Panc1 (cell line): ENCODE results near the gene KMT2D. TPM values are rescaled to one million over a fixed set of nuclear protein-coding genes. Genes with fewer than 3 reads are reported as not detected.

Source experiments
- ATAC-seq: fragments of 200-7000 bp; cut with Tn5 transposase; 2 replicates; pipeline ENCODE4 v1.9.1; 2020; ENCODE audit warnings: mild to moderate bottlenecking, moderate library complexity
- BruUV-seq: library from RNA; stranded (reverse); fragments of 400-500 nt; replicated peaks from 2 replicates; lab custom pipeline; 2021; lab: Mats Ljungman, UMichigan
- CTCF ChIA-PET: fragments of 300-600 bp; sonication (Branson Sonifier 250); formaldehyde crosslinking; loops from one replicate; lab custom pipeline; 2022; ENCODE audit warnings: antibody characterized with exemption; lab: Charles Lee
- POLR2A ChIA-PET: fragments of 300-600 bp; sonication (Branson Sonifier 250); formaldehyde crosslinking; loops from one replicate; lab custom pipeline; 2022; ENCODE audit warnings: antibody characterized with exemption; lab: Charles Lee
- DNase-seq: peaks from one replicate; pipeline ENCODE4 v3.0.0-alpha.2; 2010; ENCODE audit warnings: low read depth, low spot score
- H3K27ac ChIP-seq: 2 replicates; pipeline ENCODE4 v1.5.1; 2011; ENCODE audit warnings: mild to moderate bottlenecking, low read length, inconsistent platforms
- H3K27me3 ChIP-seq: fragments of 200-500 bp; sonication (Bioruptor generic); 2 replicates; pipeline ENCODE4 v1.6.0; 2014; ENCODE audit warnings: low read length, inconsistent platforms; ENCODE audit not compliant: control insufficient read depth, insufficient read depth
- H3K36me3 ChIP-seq: fragments of 200-500 bp; sonication (Bioruptor generic); 2 replicates; pipeline ENCODE4 v1.5.1; 2014; ENCODE audit warnings: inconsistent platforms, mild to moderate bottlenecking, low read length, moderate library complexity; ENCODE audit not compliant: control insufficient read depth, insufficient read depth
- H3K4me1 ChIP-seq: 2 replicates; pipeline ENCODE4 v1.5.1; 2011; ENCODE audit warnings: inconsistent platforms, mild to moderate bottlenecking, low read length, moderate library complexity; ENCODE audit not compliant: control insufficient read depth, insufficient read depth
- H3K4me3 ChIP-seq, 2 experiments: 2 replicates each; pipeline ENCODE4 v1.5.1; 2011 to 2012; ENCODE audit warnings: low read depth in 2 of 2, low read length in 2 of 2, mild to moderate bottlenecking in 2 of 2, inconsistent platforms in 1 of 2, moderate library complexity in 1 of 2
- H3K9me3 ChIP-seq: fragments of 200-500 bp; sonication (Bioruptor generic); 2 replicates; pipeline ENCODE4 v1.5.1; 2014; ENCODE audit warnings: low read depth, mild to moderate bottlenecking, inconsistent platforms, low read length, moderate library complexity; ENCODE audit not compliant: control insufficient read depth, insufficient read depth
- POLR2AphosphoS5 ChIP-seq: IDR thresholded peaks from 2 replicates; pipeline ENCODE4 v1.6.1; 2012; ENCODE audit warnings: mild to moderate bottlenecking, low read depth, low read length, moderate library complexity
- SIN3A ChIP-seq: IDR thresholded peaks from 2 replicates; pipeline ENCODE4 v1.6.1; 2012; ENCODE audit warnings: low read depth, mild to moderate bottlenecking, low read length, moderate library complexity, borderline replicate concordance; ENCODE audit not compliant: insufficient read depth
- TCF7L2 ChIP-seq: IDR thresholded peaks from 2 replicates; pipeline ENCODE4 v1.6.1; 2011; ENCODE audit warnings: mild to moderate bottlenecking, low read depth, low read length, inconsistent platforms
- in situ Hi-C: cut with HindIII; loops from 2 replicates; pipeline ENCODE4 v1.10.0; 2016; ENCODE audit warnings: low sequenced_read_pairs, low pct_unique_long_range_greater_than_20kb
- intact Hi-C: fragments of 100-400 bp; cut with micrococcal nuclease; formaldehyde crosslinking; loops from one replicate; pipeline ENCODE4 v1.10.0; 2022; ENCODE audit not compliant: unreplicated experiment
- total RNA-seq: library from RNA; stranded (reverse); gene quantifications from one replicate; pipeline ENCODE4 v1.2.1, GENCODE V29; 2021; ENCODE audit not compliant: unreplicated experiment
- TF ChIP-seq, protein P1 (sequence below): fragments of 450-650 bp; IDR thresholded peaks from 2 replicates; pipeline ENCODE4 v1.5.1; 2017; ENCODE audit warnings: mild to moderate bottlenecking
- TF ChIP-seq, protein P2 (sequence below), 2 experiments: IDR thresholded peaks; 2 replicates each; pipeline ENCODE4 v1.6.1; 2011 to 2012; ENCODE audit warnings: low read depth in 2 of 2, control low read depth in 1 of 2, low read length in 1 of 2, mild to moderate bottlenecking in 1 of 2, moderate library complexity in 1 of 2; ENCODE audit not compliant: insufficient read depth in 1 of 2

Gene KMT2D
- total RNA-seq, 1 experiment from 2014 or later = 64.7 TPM

DNA sequence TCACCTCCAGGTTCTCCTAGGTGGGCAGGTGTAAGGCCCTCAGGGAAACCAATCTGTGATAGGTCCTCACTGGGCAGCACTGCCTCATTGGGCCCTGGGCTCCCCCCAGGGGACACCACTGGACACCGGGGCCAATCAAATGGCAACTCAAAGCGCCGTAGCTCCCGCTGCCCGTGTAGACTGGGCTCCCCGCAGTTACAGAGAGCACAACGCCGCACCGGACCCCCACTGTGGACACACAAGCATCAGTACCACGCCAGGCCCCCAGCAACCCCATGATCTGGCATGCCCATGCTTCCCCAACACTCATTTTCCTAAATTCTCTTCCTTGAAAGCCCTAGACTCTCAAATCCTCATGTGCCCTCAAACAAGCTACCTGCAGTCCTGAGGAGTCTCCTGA, 6.1 kb downstream of the KMT2D start:
- Histone ChIP-seq H3K36me3 (peaks cover 21% of the 10 kb centered on the region), H3K27me3 (no peaks in the 10 kb centered on the region), H3K4me1 (peaks cover 28% of the 10 kb centered on the region), H3K27ac (no peak overlapping the region), H3K9me3 (no peaks in the 10 kb centered on the region), H3K4me3 (no peak overlapping the region)
- intact Hi-C loops (no loop called here), in situ Hi-C loops (no loop called here)
- TF ChIP-seq SIN3A (no peak), POLR2AphosphoS5 (no peak), TCF7L2 (no peak)
- TF ChIP-seq, protein P1, sequence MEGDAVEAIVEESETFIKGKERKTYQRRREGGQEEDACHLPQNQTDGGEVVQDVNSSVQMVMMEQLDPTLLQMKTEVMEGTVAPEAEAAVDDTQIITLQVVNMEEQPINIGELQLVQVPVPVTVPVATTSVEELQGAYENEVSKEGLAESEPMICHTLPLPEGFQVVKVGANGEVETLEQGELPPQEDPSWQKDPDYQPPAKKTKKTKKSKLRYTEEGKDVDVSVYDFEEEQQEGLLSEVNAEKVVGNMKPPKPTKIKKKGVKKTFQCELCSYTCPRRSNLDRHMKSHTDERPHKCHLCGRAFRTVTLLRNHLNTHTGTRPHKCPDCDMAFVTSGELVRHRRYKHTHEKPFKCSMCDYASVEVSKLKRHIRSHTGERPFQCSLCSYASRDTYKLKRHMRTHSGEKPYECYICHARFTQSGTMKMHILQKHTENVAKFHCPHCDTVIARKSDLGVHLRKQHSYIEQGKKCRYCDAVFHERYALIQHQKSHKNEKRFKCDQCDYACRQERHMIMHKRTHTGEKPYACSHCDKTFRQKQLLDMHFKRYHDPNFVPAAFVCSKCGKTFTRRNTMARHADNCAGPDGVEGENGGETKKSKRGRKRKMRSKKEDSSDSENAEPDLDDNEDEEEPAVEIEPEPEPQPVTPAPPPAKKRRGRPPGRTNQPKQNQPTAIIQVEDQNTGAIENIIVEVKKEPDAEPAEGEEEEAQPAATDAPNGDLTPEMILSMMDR = no peak
- TF ChIP-seq, protein P2, sequence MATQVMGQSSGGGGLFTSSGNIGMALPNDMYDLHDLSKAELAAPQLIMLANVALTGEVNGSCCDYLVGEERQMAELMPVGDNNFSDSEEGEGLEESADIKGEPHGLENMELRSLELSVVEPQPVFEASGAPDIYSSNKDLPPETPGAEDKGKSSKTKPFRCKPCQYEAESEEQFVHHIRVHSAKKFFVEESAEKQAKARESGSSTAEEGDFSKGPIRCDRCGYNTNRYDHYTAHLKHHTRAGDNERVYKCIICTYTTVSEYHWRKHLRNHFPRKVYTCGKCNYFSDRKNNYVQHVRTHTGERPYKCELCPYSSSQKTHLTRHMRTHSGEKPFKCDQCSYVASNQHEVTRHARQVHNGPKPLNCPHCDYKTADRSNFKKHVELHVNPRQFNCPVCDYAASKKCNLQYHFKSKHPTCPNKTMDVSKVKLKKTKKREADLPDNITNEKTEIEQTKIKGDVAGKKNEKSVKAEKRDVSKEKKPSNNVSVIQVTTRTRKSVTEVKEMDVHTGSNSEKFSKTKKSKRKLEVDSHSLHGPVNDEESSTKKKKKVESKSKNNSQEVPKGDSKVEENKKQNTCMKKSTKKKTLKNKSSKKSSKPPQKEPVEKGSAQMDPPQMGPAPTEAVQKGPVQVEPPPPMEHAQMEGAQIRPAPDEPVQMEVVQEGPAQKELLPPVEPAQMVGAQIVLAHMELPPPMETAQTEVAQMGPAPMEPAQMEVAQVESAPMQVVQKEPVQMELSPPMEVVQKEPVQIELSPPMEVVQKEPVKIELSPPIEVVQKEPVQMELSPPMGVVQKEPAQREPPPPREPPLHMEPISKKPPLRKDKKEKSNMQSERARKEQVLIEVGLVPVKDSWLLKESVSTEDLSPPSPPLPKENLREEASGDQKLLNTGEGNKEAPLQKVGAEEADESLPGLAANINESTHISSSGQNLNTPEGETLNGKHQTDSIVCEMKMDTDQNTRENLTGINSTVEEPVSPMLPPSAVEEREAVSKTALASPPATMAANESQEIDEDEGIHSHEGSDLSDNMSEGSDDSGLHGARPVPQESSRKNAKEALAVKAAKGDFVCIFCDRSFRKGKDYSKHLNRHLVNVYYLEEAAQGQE (IDR thresholded peaks at IDR 0.05; ENCODE audit: insufficient read depth in 1 of 2, low read depth in 2 of 2, low read length in 1 of 2) = no peak
- no TSS peak for BruUV-seq
- POLR2A ChIA-PET = no interaction called here
- CTCF ChIA-PET = no interaction called here
- DNase-seq = no peak
- ATAC-seq = no peak

DNA sequence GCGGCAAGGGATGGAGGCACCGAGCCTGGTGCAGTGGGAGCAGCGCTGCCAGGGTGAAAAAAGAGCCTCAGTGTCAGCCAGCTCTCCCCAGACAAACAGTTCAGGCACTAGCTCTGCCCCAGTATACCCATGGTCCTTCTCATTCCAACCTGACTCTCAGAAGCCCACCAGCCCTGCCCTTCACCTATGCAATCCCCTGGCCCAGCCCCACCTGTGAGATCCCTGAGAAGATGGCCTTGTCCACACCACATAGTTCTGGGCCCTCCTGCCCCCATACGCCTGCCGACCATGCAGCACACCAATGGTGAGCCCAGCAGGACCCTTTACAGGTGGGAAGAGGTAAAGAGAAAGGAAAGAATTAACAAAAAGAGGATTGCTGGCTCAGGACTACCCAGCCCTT, 6.5 kb downstream of the KMT2D start:
- in situ Hi-C loops = no loop called here
- no TSS peak for BruUV-seq
- Histone ChIP-seq H3K4me3 (no peak overlapping the region), H3K9me3 (no peaks in the 10 kb centered on the region), H3K36me3 (peaks cover 26% of the 10 kb centered on the region), H3K27me3 (no peaks in the 10 kb centered on the region), H3K4me1 (peaks cover 28% of the 10 kb centered on the region), H3K27ac (no peak overlapping the region)
- ATAC-seq (no peak), DNase-seq (no peak)
- POLR2A ChIA-PET = no interaction called here
- intact Hi-C loops = no loop called here
- TF ChIP-seq, protein P1 = no peak
- TF ChIP-seq, protein P2 (IDR thresholded peaks at IDR 0.05; ENCODE audit: insufficient read depth in 1 of 2, low read depth in 2 of 2, low read length in 1 of 2) = no peak
- no peak for TF ChIP-seq TCF7L2
- CTCF ChIA-PET = no interaction called here
